ENCODE data around the gene CDK8.

Gene CDK8

DNA sequence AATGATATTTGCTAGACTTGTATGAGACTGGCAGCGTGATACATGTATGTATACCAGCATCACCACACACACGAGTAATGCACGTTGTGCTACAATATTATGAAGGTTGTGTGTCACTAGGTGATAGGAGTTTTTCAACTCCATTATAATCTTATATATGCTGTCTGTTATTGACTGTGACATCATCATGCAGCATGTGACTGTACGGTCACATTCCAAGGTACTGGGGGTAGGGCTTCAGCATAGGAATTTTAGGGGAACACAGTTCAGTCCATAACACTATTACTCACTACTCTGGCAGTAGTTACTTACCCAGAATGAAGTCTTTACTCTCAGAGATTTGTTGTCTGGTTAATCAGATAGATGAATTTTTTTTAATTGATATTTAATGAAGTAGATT is 91.1 kb downstream of the CDK8 start:
- TF ChIP-seq, protein P1, sequence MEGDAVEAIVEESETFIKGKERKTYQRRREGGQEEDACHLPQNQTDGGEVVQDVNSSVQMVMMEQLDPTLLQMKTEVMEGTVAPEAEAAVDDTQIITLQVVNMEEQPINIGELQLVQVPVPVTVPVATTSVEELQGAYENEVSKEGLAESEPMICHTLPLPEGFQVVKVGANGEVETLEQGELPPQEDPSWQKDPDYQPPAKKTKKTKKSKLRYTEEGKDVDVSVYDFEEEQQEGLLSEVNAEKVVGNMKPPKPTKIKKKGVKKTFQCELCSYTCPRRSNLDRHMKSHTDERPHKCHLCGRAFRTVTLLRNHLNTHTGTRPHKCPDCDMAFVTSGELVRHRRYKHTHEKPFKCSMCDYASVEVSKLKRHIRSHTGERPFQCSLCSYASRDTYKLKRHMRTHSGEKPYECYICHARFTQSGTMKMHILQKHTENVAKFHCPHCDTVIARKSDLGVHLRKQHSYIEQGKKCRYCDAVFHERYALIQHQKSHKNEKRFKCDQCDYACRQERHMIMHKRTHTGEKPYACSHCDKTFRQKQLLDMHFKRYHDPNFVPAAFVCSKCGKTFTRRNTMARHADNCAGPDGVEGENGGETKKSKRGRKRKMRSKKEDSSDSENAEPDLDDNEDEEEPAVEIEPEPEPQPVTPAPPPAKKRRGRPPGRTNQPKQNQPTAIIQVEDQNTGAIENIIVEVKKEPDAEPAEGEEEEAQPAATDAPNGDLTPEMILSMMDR (IDR thresholded peaks at IDR 0.05; ENCODE audit: low read depth, low read length): no peak
- no peak for TF ChIP-seq EZH2phosphoT487 (IDR thresholded peaks at IDR 0.05; ENCODE audit: low read depth)
- H3K9ac ChIP-seq (ENCODE audit: low read length): no peak overlapping the region
- no peak overlapping the region for H3K27ac ChIP-seq (ENCODE audit: low read length)
- no peaks in the 10 kb centered on the region for H3K4me1 ChIP-seq (ENCODE audit: low read length)
- H4K20me1 ChIP-seq (ENCODE audit: insufficient read depth, low read length): no peaks in the 10 kb centered on the region
- H3K4me2 ChIP-seq (ENCODE audit: low read length): no peak overlapping the region
- peaks cover 2% of the 10 kb centered on the region for H3K36me3 ChIP-seq (replicated peaks; ENCODE audit: low read depth, low read length)
- no peaks in the 10 kb centered on the region for H3K9me3 ChIP-seq (ENCODE audit: insufficient read depth, low read length)
- no peaks in the 10 kb centered on the region for H3K27me3 ChIP-seq (ENCODE audit: low read depth, low read length)
- no peak overlapping the region for H3K4me3 ChIP-seq (ENCODE audit: low read length)
- no peak overlapping the region for H2AFZ ChIP-seq (ENCODE audit: low read depth, low read length)
- H3K79me2 ChIP-seq (ENCODE audit: low read length): no peaks in the 10 kb centered on the region; the same call in 1 of the 2 replicates

DNA sequence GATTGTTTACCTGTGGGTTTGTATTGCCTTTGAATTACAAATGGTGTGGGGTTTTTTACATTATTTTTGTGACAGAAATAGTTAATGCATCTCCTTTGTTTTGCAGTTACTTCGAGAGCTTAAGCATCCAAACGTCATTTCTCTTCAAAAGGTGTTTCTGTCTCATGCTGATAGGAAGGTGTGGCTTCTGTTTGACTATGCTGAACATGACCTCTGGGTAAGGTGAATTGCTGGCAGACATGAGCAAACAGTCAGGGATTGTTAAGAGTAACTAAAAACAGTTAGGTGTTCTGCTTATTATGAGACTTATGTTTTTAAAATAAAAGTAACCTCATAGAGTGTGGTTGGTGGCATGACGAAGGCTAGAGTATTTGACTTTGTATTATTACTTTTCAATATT is 95.0 kb downstream of the CDK8 start:
- no peaks in the 10 kb centered on the region; the same call in 1 of the 2 replicates for H3K79me2 ChIP-seq (ENCODE audit: low read length)
- H3K27me3 ChIP-seq (ENCODE audit: low read depth, low read length): no peaks in the 10 kb centered on the region
- H3K9me3 ChIP-seq (ENCODE audit: insufficient read depth, low read length): no peaks in the 10 kb centered on the region
- H3K4me1 ChIP-seq (ENCODE audit: low read length): no peaks in the 10 kb centered on the region
- TF ChIP-seq EZH2phosphoT487 (IDR thresholded peaks at IDR 0.05; ENCODE audit: low read depth): no peak
- TF ChIP-seq, protein P1 (IDR thresholded peaks at IDR 0.05; ENCODE audit: low read depth, low read length): no peak
- no peak overlapping the region for H3K4me3 ChIP-seq (ENCODE audit: low read length)
- no peak overlapping the region for H3K9ac ChIP-seq (ENCODE audit: low read length)
- H4K20me1 ChIP-seq (ENCODE audit: insufficient read depth, low read length): no peaks in the 10 kb centered on the region
- no peak overlapping the region for H3K4me2 ChIP-seq (ENCODE audit: low read length)
- no peak overlapping the region for H3K27ac ChIP-seq (ENCODE audit: low read length)
- H2AFZ ChIP-seq (ENCODE audit: low read depth, low read length): no peak overlapping the region
- peaks cover 7% of the 10 kb centered on the region for H3K36me3 ChIP-seq (replicated peaks; ENCODE audit: low read depth, low read length)

DNA sequence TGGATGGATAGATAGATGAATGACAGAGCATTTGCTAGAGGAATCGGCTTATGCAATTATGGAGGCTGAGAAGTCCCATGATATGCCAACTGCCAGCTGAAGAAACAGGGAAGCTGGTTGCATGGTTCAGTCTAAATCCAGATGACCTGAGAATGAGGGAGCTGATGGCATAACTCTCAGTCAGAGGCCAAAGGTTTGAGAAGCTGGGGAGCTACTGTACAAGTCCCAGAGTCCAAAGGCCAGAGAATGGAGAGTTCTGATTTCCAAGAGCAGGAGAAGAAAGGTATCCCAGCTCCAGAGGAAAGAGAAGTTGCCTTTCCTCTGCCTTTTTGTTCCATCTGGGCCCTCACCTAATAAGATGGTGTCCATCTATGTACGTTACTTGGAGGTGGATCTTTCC is 108.3 kb downstream of the CDK8 start:
- TF ChIP-seq, protein P1 (IDR thresholded peaks at IDR 0.05; ENCODE audit: low read depth, low read length): no peak
- no peak for TF ChIP-seq EZH2phosphoT487 (IDR thresholded peaks at IDR 0.05; ENCODE audit: low read depth)
- H4K20me1 ChIP-seq (ENCODE audit: insufficient read depth, low read length): no peaks in the 10 kb centered on the region
- H3K4me2 ChIP-seq (ENCODE audit: low read length): no peak overlapping the region
- H3K27ac ChIP-seq (ENCODE audit: low read length): no peak overlapping the region
- no peaks in the 10 kb centered on the region for H3K27me3 ChIP-seq (ENCODE audit: low read depth, low read length)
- H3K9ac ChIP-seq (ENCODE audit: low read length): no peak overlapping the region
- no peaks in the 10 kb centered on the region for H3K9me3 ChIP-seq (ENCODE audit: insufficient read depth, low read length)
- H3K4me3 ChIP-seq (ENCODE audit: low read length): no peak overlapping the region
- no peaks in the 10 kb centered on the region for H3K4me1 ChIP-seq (ENCODE audit: low read length)
- no peak overlapping the region for H2AFZ ChIP-seq (ENCODE audit: low read depth, low read length)
- no peaks in the 10 kb centered on the region for H3K36me3 ChIP-seq (replicated peaks; ENCODE audit: low read depth, low read length)
- H3K79me2 ChIP-seq (ENCODE audit: low read length): no peaks in the 10 kb centered on the region

DNA sequence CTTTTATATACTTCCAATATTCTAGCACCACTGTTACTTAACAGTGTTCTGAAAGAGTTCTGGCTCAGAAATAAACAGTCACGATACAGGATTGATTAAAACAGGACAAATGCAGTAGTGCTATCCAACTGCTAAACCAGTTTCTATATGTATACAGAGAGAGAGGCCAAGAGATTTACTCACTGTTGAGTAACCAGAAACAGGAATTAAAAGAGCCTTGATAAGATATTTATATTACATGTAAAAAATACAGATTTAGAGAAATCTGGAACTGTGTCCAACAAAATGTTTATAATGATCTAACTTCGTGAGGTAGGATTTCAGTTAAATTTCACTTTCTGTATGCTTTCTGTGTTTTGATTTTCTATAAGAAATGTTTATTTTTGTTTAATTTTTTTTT is 116.6 kb downstream of the CDK8 start:
- Histone ChIP-seq H4K20me1 (ENCODE audit: insufficient read depth, low read length) (no peaks in the 10 kb centered on the region), H3K27ac (ENCODE audit: low read length) (no peak overlapping the region), H3K9ac (ENCODE audit: low read length) (no peak overlapping the region), H3K27me3 (ENCODE audit: low read depth, low read length) (no peaks in the 10 kb centered on the region), H3K9me3 (ENCODE audit: insufficient read depth, low read length) (no peaks in the 10 kb centered on the region), H3K79me2 (ENCODE audit: low read length) (no peaks in the 10 kb centered on the region), H3K4me1 (ENCODE audit: low read length) (no peaks in the 10 kb centered on the region), H3K4me2 (ENCODE audit: low read length) (no peak overlapping the region), H3K4me3 (ENCODE audit: low read length) (no peak overlapping the region), H2AFZ (ENCODE audit: low read depth, low read length) (no peak overlapping the region), H3K36me3 (replicated peaks; ENCODE audit: low read depth, low read length) (no peaks in the 10 kb centered on the region)
- TF ChIP-seq, protein P1 (IDR thresholded peaks at IDR 0.05; ENCODE audit: low read depth, low read length): no peak
- TF ChIP-seq EZH2phosphoT487 (IDR thresholded peaks at IDR 0.05; ENCODE audit: low read depth): no peak
